ENCODE measurements around the gene ANTXR2. TPM values are rescaled to one million over a fixed set of nuclear protein-coding genes. Genes with fewer than 3 reads are reported as not detected.

The ANTXR2 gene
- total and polyA plus RNA-seq, 12 donors, result 9.9 to 68.4 (median 49.2) TPM

GRCh38 chr4:79886021-79886420 lies 187.0 kb downstream of the ANTXR2 start:
- ATAC-seq, result no peak
- 81 to 86% methylated on average over 5 of the region's 5 CpGs for WGBS, 2 donors
- no peak for DNase-seq
- Histone ChIP-seq H3K4me3 (no peak overlapping the region), H3K36me3 (no peaks in the 10 kb centered on the region), H3K27me3 (no peaks in the 10 kb centered on the region), H3K4me1 (no peaks in the 10 kb centered on the region), H3K9me3 (no peaks in the 10 kb centered on the region), H3K27ac (no peak overlapping the region)
- TF ChIP-seq, protein P1, sequence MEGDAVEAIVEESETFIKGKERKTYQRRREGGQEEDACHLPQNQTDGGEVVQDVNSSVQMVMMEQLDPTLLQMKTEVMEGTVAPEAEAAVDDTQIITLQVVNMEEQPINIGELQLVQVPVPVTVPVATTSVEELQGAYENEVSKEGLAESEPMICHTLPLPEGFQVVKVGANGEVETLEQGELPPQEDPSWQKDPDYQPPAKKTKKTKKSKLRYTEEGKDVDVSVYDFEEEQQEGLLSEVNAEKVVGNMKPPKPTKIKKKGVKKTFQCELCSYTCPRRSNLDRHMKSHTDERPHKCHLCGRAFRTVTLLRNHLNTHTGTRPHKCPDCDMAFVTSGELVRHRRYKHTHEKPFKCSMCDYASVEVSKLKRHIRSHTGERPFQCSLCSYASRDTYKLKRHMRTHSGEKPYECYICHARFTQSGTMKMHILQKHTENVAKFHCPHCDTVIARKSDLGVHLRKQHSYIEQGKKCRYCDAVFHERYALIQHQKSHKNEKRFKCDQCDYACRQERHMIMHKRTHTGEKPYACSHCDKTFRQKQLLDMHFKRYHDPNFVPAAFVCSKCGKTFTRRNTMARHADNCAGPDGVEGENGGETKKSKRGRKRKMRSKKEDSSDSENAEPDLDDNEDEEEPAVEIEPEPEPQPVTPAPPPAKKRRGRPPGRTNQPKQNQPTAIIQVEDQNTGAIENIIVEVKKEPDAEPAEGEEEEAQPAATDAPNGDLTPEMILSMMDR (IDR thresholded peaks at IDR 0.05), result no peak
- intact Hi-C loops (cut with DNase I), result no loop called here

GRCh38 chr4:79883290-79883689 lies 189.7 kb downstream of the ANTXR2 start:
- H3K36me3 ChIP-seq, result no peaks in the 10 kb centered on the region
- H3K9me3 ChIP-seq, result no peaks in the 10 kb centered on the region
- 93 to 96% methylated on average over 1 of the region's 1 CpG for WGBS, 2 donors
- no peaks in the 10 kb centered on the region for H3K4me1 ChIP-seq
- no peaks in the 10 kb centered on the region for H3K27me3 ChIP-seq
- TF ChIP-seq, protein P1 (IDR thresholded peaks at IDR 0.05), result no peak
- DNase-seq (no peak), ATAC-seq (no peak)
- H3K27ac ChIP-seq, result no peak overlapping the region
- no peak overlapping the region for H3K4me3 ChIP-seq
- intact Hi-C loops (cut with DNase I), result no loop called here

DNA sequence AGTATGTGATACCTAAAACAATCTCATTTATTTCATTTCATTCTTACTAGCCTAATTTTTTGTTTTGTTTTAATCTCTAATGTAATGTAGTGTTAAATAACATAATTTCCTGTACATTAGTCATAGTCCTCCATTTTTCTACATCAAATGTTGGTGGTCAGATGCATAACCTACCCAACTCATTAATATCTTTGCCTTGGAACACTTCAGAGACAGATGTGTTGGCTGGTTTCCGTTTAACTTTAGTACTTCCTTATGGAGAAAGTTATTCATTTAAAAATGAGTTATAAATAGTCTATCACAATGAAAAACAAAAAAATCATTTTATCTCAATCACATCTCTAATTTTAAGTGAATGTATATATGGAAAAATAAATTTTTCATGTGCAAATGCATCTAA lies 190.2 kb downstream of the ANTXR2 start:
- TF ChIP-seq, protein P1 (IDR thresholded peaks at IDR 0.05), result no peak
- Histone ChIP-seq H3K4me3 (no peak overlapping the region), H3K9me3 (peaks cover 0 to 4% (median 0%) of the 10 kb centered on the region in 11 donors), H3K4me1 (no peaks in the 10 kb centered on the region), H3K36me3 (no peaks in the 10 kb centered on the region), H3K27me3 (no peaks in the 10 kb centered on the region), H3K27ac (no peak overlapping the region)
- DNase-seq (no peak), ATAC-seq (no peak)
- WGBS, 2 donors, result 58 to 63% methylated on average over 1 of the region's 1 CpG
- intact Hi-C loops (cut with DNase I), result no loop called here

DNA sequence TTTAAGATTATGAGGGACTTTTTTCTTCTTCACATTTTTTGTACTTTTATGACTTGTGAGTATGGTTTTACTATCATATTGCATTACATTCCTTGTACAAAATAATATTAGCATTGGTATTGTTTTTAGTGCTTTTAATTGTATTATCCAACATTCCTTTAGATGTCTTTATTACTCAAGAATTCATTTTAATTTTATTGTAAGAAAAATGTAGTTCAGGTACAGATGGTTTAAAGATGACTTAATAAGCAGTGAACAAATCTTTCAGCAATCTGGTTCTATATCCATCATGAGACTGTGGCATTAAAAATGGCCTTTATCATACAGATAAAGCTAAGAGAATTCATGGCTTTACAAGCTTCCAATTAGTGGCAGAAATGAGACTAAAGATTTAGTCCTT lies 191.6 kb downstream of the ANTXR2 start:
- H3K27me3 ChIP-seq, result no peaks in the 10 kb centered on the region
- H3K9me3 ChIP-seq, result peaks cover 0 to 4% (median 0%) of the 10 kb centered on the region in 11 donors
- no peak for DNase-seq
- TF ChIP-seq, protein P1 (IDR thresholded peaks at IDR 0.05), result no peak
- no peak overlapping the region for H3K27ac ChIP-seq
- no peak for ATAC-seq
- intact Hi-C loops (cut with DNase I), result no loop called here
- no peak overlapping the region for H3K4me3 ChIP-seq
- no peaks in the 10 kb centered on the region for H3K36me3 ChIP-seq
- H3K4me1 ChIP-seq, result no peaks in the 10 kb centered on the region

DNA sequence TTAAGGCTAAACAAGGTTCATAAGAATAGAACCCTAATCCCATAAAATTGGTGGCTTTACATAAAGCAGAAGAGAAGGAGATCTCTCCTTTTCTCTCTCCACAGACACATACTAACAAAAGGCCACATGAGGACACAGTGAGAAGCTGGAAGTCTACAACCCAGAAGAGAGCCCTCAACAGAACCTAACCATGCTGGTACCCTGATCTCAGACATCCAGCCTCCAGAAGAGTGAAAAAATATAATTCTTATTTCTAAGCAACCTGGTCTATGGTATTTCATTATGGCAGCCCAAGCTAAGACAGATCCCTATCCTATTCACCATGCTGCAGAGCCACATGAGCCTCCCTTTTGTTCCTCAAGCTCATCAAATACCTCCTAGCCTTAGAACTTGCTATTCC lies 195.5 kb downstream of the ANTXR2 start:
- Histone ChIP-seq H3K27ac (no peak overlapping the region), H3K4me1 (no peaks in the 10 kb centered on the region), H3K36me3 (no peaks in the 10 kb centered on the region), H3K9me3 (peaks cover 0 to 4% (median 0%) of the 10 kb centered on the region in 11 donors), H3K4me3 (no peak overlapping the region), H3K27me3 (no peaks in the 10 kb centered on the region)
- ATAC-seq, result no peak
- intact Hi-C loops (cut with DNase I), result no loop called here
- TF ChIP-seq, protein P1 (IDR thresholded peaks at IDR 0.05), result no peak
- DNase-seq, result no peak

Data from heart right ventricle (tissue), 16 donors.